Loucy (cell line): ENCODE data around the gene GMEB2.

Experiments used
- H2AFZ ChIP-seq: fragments of 200-600 bp; sonication (generic); 2 replicates; pipeline ENCODE4 v1.6.0; 2016; ENCODE audit warnings: antibody characterized with exemption, mild to moderate bottlenecking, low read length, moderate library complexity
- H3F3A ChIP-seq: fragments of 200-600 bp; 2 replicates; pipeline ENCODE4 v1.6.0; 2016; ENCODE audit warnings: antibody characterized with exemption, low read depth, mild to moderate bottlenecking
- H3K27me3 ChIP-seq: fragments of 200-600 bp; sonication (generic); 2 replicates; pipeline ENCODE4 v1.6.1; 2014; ENCODE audit warnings: low read length, mild to moderate bottlenecking; ENCODE audit not compliant: insufficient read depth, poor library complexity, severe bottlenecking
- H3K36me3 ChIP-seq: fragments of 200-600 bp; sonication (generic); 2 replicates; pipeline ENCODE4 v1.6.1; 2016; ENCODE audit warnings: low read length; ENCODE audit not compliant: insufficient read depth
- H3K4me1 ChIP-seq: fragments of 200-600 bp; sonication (generic); 2 replicates; pipeline ENCODE4 v1.5.1; 2014; ENCODE audit warnings: low read length, mild to moderate bottlenecking; ENCODE audit not compliant: insufficient read depth, poor library complexity, severe bottlenecking
- H3K4me2 ChIP-seq: fragments of 200-600 bp; sonication (generic); 2 replicates; pipeline ENCODE4 v1.6.0; 2014; ENCODE audit warnings: antibody characterized with exemption, low read length, low read depth, mild to moderate bottlenecking; ENCODE audit not compliant: poor library complexity, severe bottlenecking
- H3K4me3 ChIP-seq: fragments of 200-600 bp; sonication (generic); 2 replicates; pipeline ENCODE4 v1.5.1; 2014; ENCODE audit warnings: low read length, mild to moderate bottlenecking, mixed read lengths; ENCODE audit not compliant: poor library complexity, severe bottlenecking
- H3K79me2 ChIP-seq: fragments of 200-600 bp; sonication (generic); 2 replicates; pipeline ENCODE4 v1.6.1; 2014; ENCODE audit warnings: low read length; ENCODE audit not compliant: insufficient read depth
- H3K9ac ChIP-seq: fragments of 200-600 bp; sonication (generic); 2 replicates; pipeline ENCODE4 v1.6.0; 2014; ENCODE audit warnings: mild to moderate bottlenecking, low read depth, low read length, moderate library complexity; ENCODE audit not compliant: poor library complexity, severe bottlenecking
- H3K9me2 ChIP-seq: fragments of 200-600 bp; sonication (generic); replicated peaks from 2 replicates; pipeline ENCODE4 v1.6.1; 2016; ENCODE audit warnings: low read depth, low read length, mixed read lengths
- H3K9me3 ChIP-seq: fragments of 200-600 bp; sonication (generic); 2 replicates; pipeline ENCODE4 v1.6.1; 2014; ENCODE audit warnings: mild to moderate bottlenecking, antibody characterized with exemption, low read length, low read depth; ENCODE audit not compliant: insufficient read depth
- H4K20me1 ChIP-seq: fragments of 200-600 bp; sonication (generic); 2 replicates; pipeline ENCODE4 v1.6.0; 2014; ENCODE audit warnings: antibody characterized with exemption, low read length, mild to moderate bottlenecking; ENCODE audit not compliant: insufficient read depth, poor library complexity, severe bottlenecking
- EZH2phosphoT487 ChIP-seq: fragments of 200-600 bp; IDR thresholded peaks from 2 replicates; pipeline ENCODE4 v1.6.1; 2018; ENCODE audit warnings: antibody characterized with exemption, mild to moderate bottlenecking, moderate library complexity, borderline replicate concordance
- TF ChIP-seq, protein P1 (sequence below): fragments of 200-600 bp; sonication (generic); conservative IDR thresholded peaks from 2 replicates; pipeline ENCODE4 v1.5.1; 2014; ENCODE audit warnings: mild to moderate bottlenecking, antibody characterized with exemption, low read length

Gene GMEB2

DNA sequence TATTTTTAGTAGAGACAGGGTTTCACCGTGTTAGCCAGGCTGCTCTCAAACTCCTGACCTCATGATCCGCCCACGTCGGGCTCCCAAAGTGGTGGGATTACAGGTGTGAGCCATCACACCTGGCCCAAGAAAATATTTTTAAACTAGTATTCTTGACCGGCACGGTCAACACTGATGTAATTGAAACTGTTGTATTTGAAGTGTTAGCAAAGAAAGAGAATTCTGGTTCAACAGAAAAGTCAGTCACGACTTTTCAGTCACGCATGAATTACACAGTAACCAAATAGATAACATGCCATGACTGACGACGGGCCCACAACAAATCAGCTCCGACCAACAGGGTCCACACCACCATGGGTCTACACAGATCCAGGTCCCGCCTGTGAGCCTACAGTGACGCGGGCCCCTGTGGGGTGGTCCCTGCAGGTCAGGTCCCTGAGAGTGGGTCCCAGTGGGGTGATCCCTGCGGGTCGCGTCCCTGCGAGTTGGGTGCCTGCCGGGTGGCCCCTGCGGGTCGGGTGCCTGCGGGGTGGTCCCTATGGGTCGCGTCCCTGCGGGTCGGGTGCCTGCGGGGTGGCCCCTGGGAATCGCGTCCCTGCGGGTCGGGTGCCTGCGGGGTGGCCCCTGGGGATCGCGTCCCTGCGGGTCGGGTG lies 1.0 kb downstream of the GMEB2 start:
- H3K9ac ChIP-seq, result peak overlapping the region; percentile 100
- H4K20me1 ChIP-seq, result peaks cover 3% of the 10 kb centered on the region
- H3K27me3 ChIP-seq, result no peaks in the 10 kb centered on the region
- no peaks in the 10 kb centered on the region for H3K9me2 ChIP-seq
- no peaks in the 10 kb centered on the region for H3K36me3 ChIP-seq
- peaks cover 4% of the 10 kb centered on the region; the same call in 1 of the 2 replicates for H3F3A ChIP-seq
- peaks cover 40% of the 10 kb centered on the region for H3K4me1 ChIP-seq
- peak overlapping the region; percentile 96 for H3K4me3 ChIP-seq
- peaks cover 76% of the 10 kb centered on the region for H3K79me2 ChIP-seq
- H2AFZ ChIP-seq, result peak overlapping the region; percentile 58; the same call in 1 of the 2 replicates
- H3K9me3 ChIP-seq, result no peaks in the 10 kb centered on the region
- no peak for TF ChIP-seq EZH2phosphoT487
- H3K4me2 ChIP-seq, result peak overlapping the region; percentile 80

DNA sequence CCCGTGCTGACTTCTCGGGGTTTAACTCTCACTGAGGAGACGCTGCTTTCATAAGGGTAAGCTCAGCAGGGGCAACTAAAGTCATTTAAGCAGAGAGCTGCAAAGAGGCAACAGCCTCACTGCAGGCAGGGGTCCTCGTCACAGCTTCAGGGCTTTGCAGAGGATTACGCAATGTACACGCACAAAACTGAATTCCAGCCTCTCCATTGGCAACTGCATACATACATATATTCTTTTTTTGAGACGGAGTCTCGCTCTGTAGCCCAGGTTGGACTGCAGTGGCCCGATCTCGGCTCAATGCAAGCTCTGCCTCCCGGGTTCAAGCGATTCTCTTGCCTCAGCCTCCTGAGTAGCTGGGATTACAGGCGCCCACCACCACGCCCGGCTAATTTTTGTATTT lies 2.4 kb downstream of the GMEB2 start:
- Histone ChIP-seq H2AFZ (no peak overlapping the region), H3F3A (peaks cover 4% of the 10 kb centered on the region; the same call in 1 of the 2 replicates), H3K27me3 (no peaks in the 10 kb centered on the region), H3K9me3 (no peaks in the 10 kb centered on the region), H3K4me3 (peak overlapping the region; percentile 96), H3K36me3 (no peaks in the 10 kb centered on the region), H3K9me2 (no peaks in the 10 kb centered on the region), H3K79me2 (peaks cover 86% of the 10 kb centered on the region), H4K20me1 (peaks cover 3% of the 10 kb centered on the region), H3K4me2 (peak overlapping the region; percentile 80), H3K4me1 (peaks cover 43% of the 10 kb centered on the region), H3K9ac (peak overlapping the region; percentile 100)
- no peak for TF ChIP-seq EZH2phosphoT487
- TF ChIP-seq, protein P1, sequence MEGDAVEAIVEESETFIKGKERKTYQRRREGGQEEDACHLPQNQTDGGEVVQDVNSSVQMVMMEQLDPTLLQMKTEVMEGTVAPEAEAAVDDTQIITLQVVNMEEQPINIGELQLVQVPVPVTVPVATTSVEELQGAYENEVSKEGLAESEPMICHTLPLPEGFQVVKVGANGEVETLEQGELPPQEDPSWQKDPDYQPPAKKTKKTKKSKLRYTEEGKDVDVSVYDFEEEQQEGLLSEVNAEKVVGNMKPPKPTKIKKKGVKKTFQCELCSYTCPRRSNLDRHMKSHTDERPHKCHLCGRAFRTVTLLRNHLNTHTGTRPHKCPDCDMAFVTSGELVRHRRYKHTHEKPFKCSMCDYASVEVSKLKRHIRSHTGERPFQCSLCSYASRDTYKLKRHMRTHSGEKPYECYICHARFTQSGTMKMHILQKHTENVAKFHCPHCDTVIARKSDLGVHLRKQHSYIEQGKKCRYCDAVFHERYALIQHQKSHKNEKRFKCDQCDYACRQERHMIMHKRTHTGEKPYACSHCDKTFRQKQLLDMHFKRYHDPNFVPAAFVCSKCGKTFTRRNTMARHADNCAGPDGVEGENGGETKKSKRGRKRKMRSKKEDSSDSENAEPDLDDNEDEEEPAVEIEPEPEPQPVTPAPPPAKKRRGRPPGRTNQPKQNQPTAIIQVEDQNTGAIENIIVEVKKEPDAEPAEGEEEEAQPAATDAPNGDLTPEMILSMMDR, result peak; percentile 25; the same call in 1 of the 2 replicates

DNA sequence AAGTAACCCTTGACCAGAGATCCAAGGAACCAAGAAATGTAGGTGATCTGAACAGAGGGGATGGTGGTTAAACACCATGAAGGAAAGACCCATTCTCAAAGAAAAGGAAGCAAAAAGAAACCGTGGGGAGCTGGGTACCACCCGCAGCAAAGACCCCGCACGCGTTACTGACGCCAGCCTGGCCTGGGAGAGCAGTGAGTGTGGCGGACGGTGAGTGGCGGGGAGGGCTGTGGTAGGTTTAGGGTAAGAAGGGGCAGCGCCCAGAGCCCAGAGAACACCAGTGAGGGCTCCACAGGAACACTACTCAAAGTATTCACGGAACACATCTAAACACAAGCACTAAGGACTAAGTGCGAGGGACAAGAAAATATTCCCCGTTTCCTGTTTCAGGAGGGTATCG lies 4.2 kb downstream of the GMEB2 start:
- Histone ChIP-seq H3K9me2 (no peaks in the 10 kb centered on the region), H2AFZ (no peak overlapping the region), H3K4me3 (no peak overlapping the region), H4K20me1 (peaks cover 3% of the 10 kb centered on the region), H3F3A (peaks cover 4% of the 10 kb centered on the region; the same call in 1 of the 2 replicates), H3K9me3 (no peaks in the 10 kb centered on the region), H3K4me1 (peaks cover 37% of the 10 kb centered on the region), H3K27me3 (no peaks in the 10 kb centered on the region), H3K4me2 (peak overlapping the region; percentile 0), H3K9ac (peak overlapping the region; percentile 21), H3K79me2 (peaks cover 81% of the 10 kb centered on the region), H3K36me3 (peaks cover 16% of the 10 kb centered on the region; the same call in 1 of the 2 replicates)
- TF ChIP-seq EZH2phosphoT487, result no peak
- TF ChIP-seq, protein P1, result no peak

DNA sequence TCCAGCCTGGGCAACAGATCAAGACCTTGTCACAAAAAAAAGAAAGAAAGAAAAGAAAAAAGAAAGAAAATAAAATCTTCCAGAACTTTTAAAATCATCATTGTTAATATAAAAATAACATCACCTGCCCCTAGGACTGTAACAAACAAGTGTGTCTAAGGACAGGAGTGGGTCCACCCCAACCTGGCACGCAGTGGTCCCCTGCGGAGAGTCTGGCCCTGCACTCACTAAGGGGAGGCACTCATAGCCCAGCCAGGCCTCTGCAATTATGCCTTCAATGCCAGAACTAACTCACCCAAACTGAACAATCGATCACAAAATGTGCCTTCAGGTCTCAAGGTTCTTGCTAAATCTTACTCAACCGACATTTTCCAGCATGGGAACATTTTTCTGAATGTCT lies 4.8 kb downstream of the GMEB2 start:
- Histone ChIP-seq H3K9me2 (no peaks in the 10 kb centered on the region), H3K27me3 (no peaks in the 10 kb centered on the region), H3K4me3 (no peak overlapping the region), H3K4me1 (peaks cover 37% of the 10 kb centered on the region), H3F3A (peaks cover 4% of the 10 kb centered on the region; the same call in 1 of the 2 replicates), H3K9ac (no peak overlapping the region), H3K79me2 (peaks cover 75% of the 10 kb centered on the region), H3K4me2 (peak overlapping the region; percentile 0), H2AFZ (no peak overlapping the region), H3K36me3 (peaks cover 19% of the 10 kb centered on the region; the same call in 1 of the 2 replicates), H3K9me3 (no peaks in the 10 kb centered on the region), H4K20me1 (peaks cover 3% of the 10 kb centered on the region)
- TF ChIP-seq EZH2phosphoT487, result no peak
- TF ChIP-seq, protein P1, result no peak
